Endodermal cell (in vitro differentiated cells): Measurements from ENCODE around the gene ABCA4. TPM values are rescaled to one million over a fixed set of nuclear protein-coding genes. Genes with fewer than 3 reads are reported as not detected.

Experiments used
- DNase-seq: peaks from one replicate; pipeline ENCODE4 v3.0.0-alpha.2; 2017
- H3K27ac ChIP-seq: 2 replicates; pipeline ENCODE4 v1.5.1; 2013; ENCODE audit warnings: mild to moderate bottlenecking, low read depth, low read length, moderate library complexity
- H3K27me3 ChIP-seq: 2 replicates; pipeline ENCODE4 v1.6.1; 2013; ENCODE audit warnings: mild to moderate bottlenecking, low read length, moderate library complexity; ENCODE audit not compliant: insufficient read depth, control insufficient read depth, poor library complexity, severe bottlenecking
- H3K36me3 ChIP-seq: 2 replicates; pipeline ENCODE4 v1.7.0; 2013; ENCODE audit warnings: mild to moderate bottlenecking, low read length, moderate library complexity; ENCODE audit not compliant: control insufficient read depth, insufficient read depth
- H3K4me1 ChIP-seq: one replicate; pipeline ENCODE4 v1.7.0; 2013; ENCODE audit warnings: low read length; ENCODE audit not compliant: control insufficient read depth, insufficient read depth
- H3K4me3 ChIP-seq: 2 replicates; pipeline ENCODE4 v1.5.1; 2013; ENCODE audit warnings: mild to moderate bottlenecking, low read length, moderate library complexity
- H3K9ac ChIP-seq: 2 replicates; pipeline ENCODE4 v1.6.1; 2013; ENCODE audit warnings: mild to moderate bottlenecking, low read length, moderate library complexity; ENCODE audit not compliant: poor library complexity, severe bottlenecking; ENCODE audit errors: extremely low read depth
- H3K9me3 ChIP-seq: 2 replicates; pipeline ENCODE4 v1.6.1; 2013; ENCODE audit warnings: mild to moderate bottlenecking, low read length, moderate library complexity; ENCODE audit not compliant: control insufficient read depth
- H3K27ac Mint-ChIP-seq: 2 replicates; pipeline ENCODE4 v1.8.0; 2020; ENCODE audit warnings: mixed read lengths
- H3K27me3 Mint-ChIP-seq: 2 replicates; pipeline ENCODE4 v1.8.0; 2021; ENCODE audit warnings: mild to moderate bottlenecking, mixed read lengths; ENCODE audit not compliant: insufficient read depth
- H3K36me3 Mint-ChIP-seq: 2 replicates; pipeline ENCODE4 v1.8.0; 2020; ENCODE audit warnings: low read depth, mixed read lengths
- H3K4me1 Mint-ChIP-seq: 2 replicates; pipeline ENCODE4 v1.8.0; 2020; ENCODE audit warnings: mixed read lengths
- H3K4me3 Mint-ChIP-seq: 2 replicates; pipeline ENCODE4 v1.8.0; 2020; ENCODE audit warnings: mild to moderate bottlenecking, moderate library complexity, mixed read lengths
- H3K9me3 Mint-ChIP-seq: 2 replicates; pipeline ENCODE4 v1.8.0; 2020; ENCODE audit warnings: mild to moderate bottlenecking, mixed read lengths
- WGBS, 2 experiments: methylation state at CpG; one replicate each; pipeline versions ENCODE4 v1.1.5 to v1.1.7; 2013; ENCODE audit warnings: missing lambda C conversion rate in 2 of 2, mixed read lengths in 1 of 2; ENCODE audit not compliant: insufficient coverage in 1 of 2, insufficient read length in 1 of 2; 5-methylcytosine and 5-hydroxymethylcytosine counted together
- total RNA-seq, 2 donors: library from RNA; stranded (reverse); fragmentation: NEBNext Ultra II Directional in 1 of 2; extraction: Animal tissue kit (Norgen Biotek cat#: 25700) in 1 of 2; gene quantifications; 2 replicates in 1 of 2; 3 replicates in 1 of 2; pipeline ENCODE4 v1.2.1, GENCODE V29; 2021
- TF ChIP-seq, protein P1 (sequence below): fragments of 200-600 bp; sonication (generic); conservative IDR thresholded peaks from 2 replicates; pipeline ENCODE4 v1.5.0; 2021; ENCODE audit warnings: antibody characterized with exemption, mild to moderate bottlenecking

Gene ABCA4
- total RNA-seq, 2 donors from 2014 or later = 1.6 to 1.7 TPM

GRCh38 chr1:94119796-94120569, 965 bp downstream of the ABCA4 start:
- Histone ChIP-seq H3K27me3 (no peaks in the 10 kb centered on the region), H3K27ac (no peak overlapping the region), H3K9ac (no peak overlapping the region), H3K9me3 (no peaks in the 10 kb centered on the region), H3K4me1 (peaks cover 56% of the 10 kb centered on the region), H3K36me3 (no peaks in the 10 kb centered on the region), H3K4me3 (peak overlapping the region; percentile 44)
- H3K36me3 Mint-ChIP-seq = no peaks in the 10 kb centered on the region
- no peaks in the 10 kb centered on the region for H3K9me3 Mint-ChIP-seq
- H3K4me3 Mint-ChIP-seq = peak overlapping the region; percentile 3
- H3K4me1 Mint-ChIP-seq = peaks cover 62% of the 10 kb centered on the region
- WGBS, 2 experiments = 75 to 76% methylated on average over 11 of the region's 11 CpGs
- H3K27ac Mint-ChIP-seq = no peak overlapping the region
- peak; percentile 54 for DNase-seq
- TF ChIP-seq, protein P1, sequence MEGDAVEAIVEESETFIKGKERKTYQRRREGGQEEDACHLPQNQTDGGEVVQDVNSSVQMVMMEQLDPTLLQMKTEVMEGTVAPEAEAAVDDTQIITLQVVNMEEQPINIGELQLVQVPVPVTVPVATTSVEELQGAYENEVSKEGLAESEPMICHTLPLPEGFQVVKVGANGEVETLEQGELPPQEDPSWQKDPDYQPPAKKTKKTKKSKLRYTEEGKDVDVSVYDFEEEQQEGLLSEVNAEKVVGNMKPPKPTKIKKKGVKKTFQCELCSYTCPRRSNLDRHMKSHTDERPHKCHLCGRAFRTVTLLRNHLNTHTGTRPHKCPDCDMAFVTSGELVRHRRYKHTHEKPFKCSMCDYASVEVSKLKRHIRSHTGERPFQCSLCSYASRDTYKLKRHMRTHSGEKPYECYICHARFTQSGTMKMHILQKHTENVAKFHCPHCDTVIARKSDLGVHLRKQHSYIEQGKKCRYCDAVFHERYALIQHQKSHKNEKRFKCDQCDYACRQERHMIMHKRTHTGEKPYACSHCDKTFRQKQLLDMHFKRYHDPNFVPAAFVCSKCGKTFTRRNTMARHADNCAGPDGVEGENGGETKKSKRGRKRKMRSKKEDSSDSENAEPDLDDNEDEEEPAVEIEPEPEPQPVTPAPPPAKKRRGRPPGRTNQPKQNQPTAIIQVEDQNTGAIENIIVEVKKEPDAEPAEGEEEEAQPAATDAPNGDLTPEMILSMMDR = no peak
- no peaks in the 10 kb centered on the region for H3K27me3 Mint-ChIP-seq

GRCh38 chr1:94119306-94119705, 1.6 kb downstream of the ABCA4 start:
- Histone ChIP-seq H3K9ac (no peak overlapping the region), H3K36me3 (no peaks in the 10 kb centered on the region), H3K27ac (no peak overlapping the region), H3K27me3 (no peaks in the 10 kb centered on the region), H3K9me3 (no peaks in the 10 kb centered on the region), H3K4me3 (no peak overlapping the region), H3K4me1 (peaks cover 56% of the 10 kb centered on the region)
- H3K36me3 Mint-ChIP-seq = no peaks in the 10 kb centered on the region
- 78 to 86% methylated on average over 6 of the region's 6 CpGs for WGBS, 2 experiments
- DNase-seq = peak; percentile 68
- no peaks in the 10 kb centered on the region for H3K27me3 Mint-ChIP-seq
- H3K27ac Mint-ChIP-seq = peak overlapping the region; percentile 37
- no peaks in the 10 kb centered on the region for H3K9me3 Mint-ChIP-seq
- TF ChIP-seq, protein P1 = peak; percentile 51
- H3K4me1 Mint-ChIP-seq = peaks cover 62% of the 10 kb centered on the region
- H3K4me3 Mint-ChIP-seq = peak overlapping the region; percentile 3

GRCh38 chr1:94118471-94118870, 2.5 kb downstream of the ABCA4 start:
- no peak overlapping the region for H3K4me3 ChIP-seq
- H3K4me3 Mint-ChIP-seq = no peak overlapping the region
- no peak overlapping the region for H3K9ac ChIP-seq
- peaks cover 56% of the 10 kb centered on the region for H3K4me1 ChIP-seq
- TF ChIP-seq, protein P1 = no peak
- 94 to 96% methylated on average over 7 of the region's 7 CpGs for WGBS, 2 experiments
- no peaks in the 10 kb centered on the region for H3K27me3 Mint-ChIP-seq
- H3K27ac Mint-ChIP-seq = no peak overlapping the region
- no peaks in the 10 kb centered on the region for H3K9me3 ChIP-seq
- peak; percentile 43 for DNase-seq
- no peaks in the 10 kb centered on the region for H3K27me3 ChIP-seq
- H3K27ac ChIP-seq = no peak overlapping the region
- no peaks in the 10 kb centered on the region for H3K36me3 ChIP-seq
- no peaks in the 10 kb centered on the region for H3K36me3 Mint-ChIP-seq
- H3K4me1 Mint-ChIP-seq = peaks cover 70% of the 10 kb centered on the region
- H3K9me3 Mint-ChIP-seq = no peaks in the 10 kb centered on the region
